HepG2 (cell line): ENCODE measurements around the gene SMCO4. TPM values are rescaled to one million over a fixed set of nuclear protein-coding genes. Genes with fewer than 3 reads are reported as not detected.

Source experiments
- BATF2 ChIP-seq: sonication (generic); formaldehyde crosslinking; IDR thresholded peaks from 2 replicates; pipeline ENCODE4 v1.8.0; 2022; ENCODE audit warnings: mild to moderate bottlenecking, missing genetic modification reagents, moderate library complexity
- KLF6 ChIP-seq: IDR thresholded peaks from 2 replicates; pipeline ENCODE4 v1.8.0; 2016; ENCODE audit warnings: missing biosample characterization, missing genetic modification reagents
- KMT2A ChIP-seq: sonication (generic); formaldehyde crosslinking; IDR thresholded peaks from 2 replicates; pipeline ENCODE4 v1.4.0; 2020; ENCODE audit warnings: missing genetic modification reagents
- SRF ChIP-seq: IDR thresholded peaks from 2 replicates; pipeline ENCODE4 v1.6.1; 2011; ENCODE audit warnings: mild to moderate bottlenecking, low read depth, low read length, moderate library complexity
- U2AF2 ChIP-seq: fragments of 200-400 bp; formaldehyde crosslinking; IDR thresholded peaks from 2 replicates; pipeline ENCODE4 v1.6.1; 2017; ENCODE audit warnings: low read depth, mild to moderate bottlenecking, low read length
- UBTF ChIP-seq: sonication (generic); formaldehyde crosslinking; IDR thresholded peaks from 2 replicates; pipeline ENCODE4 v1.4.0; 2020; ENCODE audit warnings: mild to moderate bottlenecking, missing genetic modification reagents
- YEATS2 ChIP-seq: sonication (generic); formaldehyde crosslinking; IDR thresholded peaks from 2 replicates; pipeline ENCODE4 v1.4.0; 2020; ENCODE audit warnings: missing genetic modification reagents, borderline replicate concordance
- ZBTB40 ChIP-seq, 2 experiments: fragments of 450-650 bp in 1 of 2; sonication (generic) in 1 of 2; formaldehyde crosslinking in 1 of 2; IDR thresholded peaks; 2 replicates each; pipeline versions ENCODE4 v1.6.1 to v1.8.0; 2016 to 2022; ENCODE audit warnings: antibody characterized with exemption in 1 of 2, mild to moderate bottlenecking in 1 of 2, missing genetic modification reagents in 1 of 2
- ZMYM2 ChIP-seq: sonication (generic); formaldehyde crosslinking; IDR thresholded peaks from 2 replicates; pipeline ENCODE4 v1.8.0; 2022; ENCODE audit warnings: mild to moderate bottlenecking, missing genetic modification reagents
- ZNF329 ChIP-seq: sonication (generic); formaldehyde crosslinking; IDR thresholded peaks from 2 replicates; pipeline ENCODE4 v1.9.0; 2021; ENCODE audit warnings: low read depth, mild to moderate bottlenecking, missing genetic modification reagents
- ZNF343 ChIP-seq: sonication (generic); formaldehyde crosslinking; IDR thresholded peaks from 2 replicates; pipeline ENCODE4 v1.4.0; 2020; ENCODE audit warnings: mild to moderate bottlenecking, missing genetic modification reagents
- ZNF362 ChIP-seq: sonication (generic); formaldehyde crosslinking; IDR thresholded peaks from 2 replicates; pipeline ENCODE4 v1.4.0; 2020; ENCODE audit warnings: missing genetic modification reagents, mild to moderate bottlenecking, borderline replicate concordance
- ZNF382 ChIP-seq: sonication (generic); formaldehyde crosslinking; IDR thresholded peaks from 2 replicates; pipeline ENCODE4 v1.5.0; 2020; ENCODE audit warnings: missing genetic modification reagents, mild to moderate bottlenecking, borderline replicate concordance
- ZNF691 ChIP-seq: sonication (generic); formaldehyde crosslinking; IDR thresholded peaks from 2 replicates; pipeline ENCODE4 v1.4.0; 2020; ENCODE audit warnings: missing genetic modification reagents, low read depth, mild to moderate bottlenecking, borderline replicate concordance
- ZNF780A ChIP-seq: sonication (generic); formaldehyde crosslinking; IDR thresholded peaks from 2 replicates; pipeline ENCODE4 v1.8.0; 2022; ENCODE audit warnings: mild to moderate bottlenecking, missing genetic modification reagents, moderate library complexity
- polyA plus RNA-seq, 8 experiments: library from polyadenylated mRNA; depleted of rRNA in 3 of 8; stranded (reverse) in 7 of 8; unstranded in 1 of 8; fragments of >200 nt; fragmentation: Illumina TruSeq in 4 of 8; extraction: Trizol in 4 of 8; gene quantifications; 2 replicates each; pipeline versions ENCODE4 v1.2.1 to v1.2.3, GENCODE V29; 2011 to 2016; ENCODE audit warnings: low read depth in 4 of 8, missing spikeins in 1 of 8, mixed read lengths in 1 of 8; ENCODE audit not compliant: insufficient read depth in 1 of 8
- total RNA-seq, 5 experiments: library from RNA; depleted of rRNA; stranded (reverse); fragments of >200 nt; fragmentation: Illumina TruSeq; extraction: Trizol; gene quantifications; 2 replicates each; pipeline ENCODE4 v1.2.3, GENCODE V29; 2016; ENCODE audit warnings: low read depth in 1 of 5

Gene SMCO4
- total and polyA plus RNA-seq, 2 of the 13 experiments (the other 11 are each of a cell fraction or from before 2014, with no cell fraction given): 10.6 to 28.5 TPM

- TF ChIP-seq UBTF (CRISPR knock-in tag) (peak; percentile 17; the same call in 1 of the 2 replicates), U2AF2 (no peak), ZNF382 (CRISPR knock-in tag) (no peak), KLF6 (no peak), YEATS2 (no peak), SRF (no peak), ZBTB40 (IDR thresholded peaks at IDR 0.05) (no peak), ZBTB40 (CRISPR knock-in tag; IDR thresholded peaks at IDR 0.05) (no peak), ZNF691 (no peak), ZNF780A (no peak), ZNF343 (no peak), BATF2 (CRISPR knock-in tag) (no peak), ZNF362 (CRISPR knock-in tag) (no peak), ZMYM2 (CRISPR knock-in tag) (no peak), ZNF329 (CRISPR knock-in tag) (no peak), KMT2A (CRISPR knock-in tag) (no peak)
These were observed 371 bp downstream of the SMCO4 start (continued) for GRCh38 chr11:93542811-93543229.
